HG03558 (cell line): ENCODE results near the gene PDIK1L.
A peak's percentile ranks its signal among the peaks of the same experiment; 100 is the strongest.

Source experiments
- ATAC-seq: cut with Tn5 transposase; IDR thresholded peaks from one replicate; pipeline ENCODE4 v1.9.1; 2021; ENCODE audit warnings: moderate number of reproducible peaks; ENCODE audit not compliant: unreplicated experiment; ENCODE audit errors: extremely low read depth

PDIK1L gene

GRCh38 chr1:26168410-26169197, 57.0 kb downstream of the PDIK1L start, which contains the start of gene C1orf232:
Gene C1orf232, minus strand, starts transcription at chr1:26168963. Its CDS starts 464 bp downstream, at chr1:26168499.
- ATAC-seq: no peak

DNA sequence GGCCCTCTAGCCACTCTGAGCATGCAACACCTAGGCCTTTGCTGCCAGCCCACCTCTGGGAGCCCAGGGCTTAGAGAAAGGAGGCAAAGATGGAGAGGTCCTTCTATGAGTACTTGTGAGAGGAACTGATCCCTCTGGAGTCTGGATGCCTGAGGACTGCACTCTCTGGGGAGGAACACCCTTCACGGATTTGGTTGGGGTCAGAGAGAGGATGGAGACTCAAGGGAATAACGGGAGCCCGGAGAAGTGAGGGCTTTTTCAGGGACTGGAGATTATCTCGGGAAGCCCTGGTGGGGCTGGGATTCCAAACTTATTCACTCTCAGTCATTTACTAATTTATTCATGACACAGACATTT, 57.6 kb downstream of the PDIK1L start:
- no peak for ATAC-seq

GRCh38 chr1:26169669-26170471, 58.2 kb downstream of the PDIK1L start, which contains the start of gene ZNF593:
Gene ZNF593, plus strand, starts transcription at chr1:26169908. Its CDS starts 76 bp downstream, at chr1:26169984.
- peak; percentile 68 for ATAC-seq

GRCh38 chr1:26170472-26170821, 58.8 kb downstream of the PDIK1L start:
- no peak for ATAC-seq

GRCh38 chr1:26171084-26172072, 59.8 kb downstream of the PDIK1L start, which contains the start of gene ZNF593OS:
Gene ZNF593OS, minus strand, starts transcription at chr1:26171832. Its CDS starts 171 bp downstream, at chr1:26171661.
- ATAC-seq: no peak
